CD4-positive, alpha-beta T cell treated with Interleukin-4 for 1 hour (primary cell): ENCODE data around the gene KIF12.
"Not testable (repeated sequence)": the region's sequence is repeated elsewhere in the genome, so short reads cannot be mapped to it uniquely, and the experiment has no call there.

Experiments
- DNase-seq, 2 donors: peaks; one replicate each; pipeline ENCODE4 v3.0.0-alpha.2; 2020 to 2022

Gene KIF12

GRCh38 chr9:114061292-114061691 is 37.8 kb downstream of the KIF12 start:
- no peak for DNase-seq

- no peak for DNase-seq
These were observed 38.4 kb downstream of the KIF12 start for GRCh38 chr9:114060711-114061110.

- DNase-seq, result no peak
These were observed 39.0 kb downstream of the KIF12 start for GRCh38 chr9:114060070-114060469.

- no peak for DNase-seq
These were observed 39.9 kb downstream of the KIF12 start for GRCh38 chr9:114059047-114059803.

- no peak for DNase-seq
These were observed 40.4 kb downstream of the KIF12 start for GRCh38 chr9:114058688-114059046.

GRCh38 chr9:114057161-114057885 is 41.8 kb downstream of the KIF12 start:
- DNase-seq, result no peak

GRCh38 chr9:114056527-114056926 is 42.6 kb downstream of the KIF12 start:
- DNase-seq, result no peak

- no peak for DNase-seq
These were observed 43.2 kb downstream of the KIF12 start for GRCh38 chr9:114055894-114056293.

- DNase-seq, result no peak
These were observed 44.0 kb downstream of the KIF12 start for GRCh38 chr9:114055061-114055460.

GRCh38 chr9:114054191-114054690 is 44.9 kb downstream of the KIF12 start:
- DNase-seq, result no peak

GRCh38 chr9:114053246-114054005 is 45.7 kb downstream of the KIF12 start:
- no peak for DNase-seq

- DNase-seq, result no peak
These were observed 47.4 kb downstream of the KIF12 start for GRCh38 chr9:114051706-114052105.

GRCh38 chr9:114051281-114051680 is 47.8 kb downstream of the KIF12 start:
- no peak for DNase-seq

- no peak for DNase-seq
These were observed 48.4 kb downstream of the KIF12 start for GRCh38 chr9:114050646-114051045.

- DNase-seq, result no peak
These were observed 48.9 kb downstream of the KIF12 start for GRCh38 chr9:114050226-114050568.

GRCh38 chr9:114049441-114050225 is 49.5 kb downstream of the KIF12 start:
- DNase-seq, result no peak

- DNase-seq, result no peak
These were observed 50.3 kb downstream of the KIF12 start for GRCh38 chr9:114048533-114049415.

- DNase-seq, result no peak
These were observed 51.4 kb downstream of the KIF12 start for GRCh38 chr9:114047717-114048116.

- no peak for DNase-seq
These were observed 52.2 kb downstream of the KIF12 start for GRCh38 chr9:114046875-114047274.

GRCh38 chr9:114046237-114046755 is 52.8 kb downstream of the KIF12 start:
- DNase-seq, result no peak

GRCh38 chr9:114043660-114044059 is 55.4 kb downstream of the KIF12 start:
- DNase-seq, result not testable (repeated sequence)
